Hepatocyte (in vitro differentiated cells): ENCODE data around the gene HSP90AA1.

Experiments
- EZH2 ChIP-seq: fragments of 200-600 bp; sonication (generic); IDR thresholded peaks from 2 replicates; pipeline ENCODE4 v1.6.1; 2016; ENCODE audit warnings: antibody characterized with exemption, mild to moderate bottlenecking, borderline replicate concordance
- TF ChIP-seq, protein P1 (sequence below): fragments of 200-600 bp; sonication (generic); IDR thresholded peaks from 2 replicates; pipeline ENCODE4 v1.5.1; 2016; ENCODE audit warnings: antibody characterized with exemption, mild to moderate bottlenecking; ENCODE audit not compliant: poor library complexity

DNA sequence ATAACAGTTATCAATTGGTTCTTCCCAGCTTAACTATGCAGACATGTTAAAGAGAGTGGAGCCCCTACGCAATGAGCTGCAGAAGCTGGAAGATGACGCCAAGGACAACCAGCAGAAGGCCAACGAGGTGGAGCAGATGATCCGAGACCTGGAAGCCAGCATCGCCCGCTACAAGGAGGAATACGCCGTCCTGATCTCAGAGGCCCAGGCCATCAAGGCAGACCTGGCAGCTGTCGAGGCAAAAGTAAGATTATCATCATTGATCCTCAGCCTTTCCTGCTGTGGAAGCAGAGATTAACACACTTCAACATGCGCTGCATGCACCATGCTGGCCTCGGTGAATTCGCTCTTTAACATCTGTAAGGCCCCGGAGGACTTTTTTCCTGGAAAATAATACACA lies 53.6 kb downstream of the HSP90AA1 start:
- TF ChIP-seq, protein P1, sequence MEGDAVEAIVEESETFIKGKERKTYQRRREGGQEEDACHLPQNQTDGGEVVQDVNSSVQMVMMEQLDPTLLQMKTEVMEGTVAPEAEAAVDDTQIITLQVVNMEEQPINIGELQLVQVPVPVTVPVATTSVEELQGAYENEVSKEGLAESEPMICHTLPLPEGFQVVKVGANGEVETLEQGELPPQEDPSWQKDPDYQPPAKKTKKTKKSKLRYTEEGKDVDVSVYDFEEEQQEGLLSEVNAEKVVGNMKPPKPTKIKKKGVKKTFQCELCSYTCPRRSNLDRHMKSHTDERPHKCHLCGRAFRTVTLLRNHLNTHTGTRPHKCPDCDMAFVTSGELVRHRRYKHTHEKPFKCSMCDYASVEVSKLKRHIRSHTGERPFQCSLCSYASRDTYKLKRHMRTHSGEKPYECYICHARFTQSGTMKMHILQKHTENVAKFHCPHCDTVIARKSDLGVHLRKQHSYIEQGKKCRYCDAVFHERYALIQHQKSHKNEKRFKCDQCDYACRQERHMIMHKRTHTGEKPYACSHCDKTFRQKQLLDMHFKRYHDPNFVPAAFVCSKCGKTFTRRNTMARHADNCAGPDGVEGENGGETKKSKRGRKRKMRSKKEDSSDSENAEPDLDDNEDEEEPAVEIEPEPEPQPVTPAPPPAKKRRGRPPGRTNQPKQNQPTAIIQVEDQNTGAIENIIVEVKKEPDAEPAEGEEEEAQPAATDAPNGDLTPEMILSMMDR, result no peak
- no peak for TF ChIP-seq EZH2
